ENCODE data around the gene CDIP1.
"Not testable (repeated sequence)": the region's sequence is repeated elsewhere in the genome, so short reads cannot be mapped to it uniquely, and the experiment has no call there.

The CDIP1 gene

DNA sequence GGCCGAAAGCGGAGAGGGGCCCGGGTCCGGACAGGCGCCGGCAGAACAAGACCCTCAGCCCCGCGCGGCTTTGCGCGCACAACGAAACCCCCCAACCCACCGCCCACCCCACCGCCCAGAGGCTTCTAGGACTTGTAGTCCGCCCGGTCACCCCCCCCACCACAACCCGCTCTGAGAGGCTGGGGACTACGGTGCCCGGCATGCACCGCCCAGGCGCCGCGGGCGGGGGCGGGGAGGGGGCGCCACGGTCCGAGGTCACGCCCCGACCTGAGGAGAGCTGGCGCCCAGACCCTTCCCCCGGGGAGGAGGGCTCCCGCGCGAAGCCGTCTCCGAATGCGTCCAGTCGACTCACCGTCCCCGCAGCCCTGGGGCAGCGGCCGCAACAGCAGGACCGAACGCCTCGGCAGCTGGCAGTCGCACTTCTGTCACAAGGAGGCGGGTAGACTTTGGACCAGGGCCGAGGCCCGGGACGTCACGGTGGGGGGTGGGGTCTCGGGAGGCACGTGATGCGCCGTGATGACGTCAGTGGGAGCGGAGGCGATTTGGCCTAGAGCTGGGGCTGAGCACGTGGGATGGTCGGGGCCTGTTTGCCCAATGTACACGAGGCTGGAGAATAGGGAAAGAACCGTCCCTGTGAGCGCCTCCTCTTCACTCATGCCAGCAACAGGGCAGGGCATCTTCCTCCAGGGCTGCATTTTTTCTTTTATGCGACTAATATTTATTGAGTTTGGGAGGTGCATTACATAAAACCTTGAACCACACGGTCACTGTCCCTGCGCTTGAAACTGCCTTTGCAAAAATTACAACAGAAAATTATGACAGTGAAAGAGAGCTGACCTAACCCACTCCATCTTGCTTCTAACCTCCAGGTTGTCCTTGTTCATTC lies at the start of gene CDIP1:
CDIP1 (minus strand) TSS at position 424 of the 886 bp plus-strand sequence. CDS start 24,643 bp downstream, outside the sequence.
- DNase-seq = peak; percentile 47

DNA sequence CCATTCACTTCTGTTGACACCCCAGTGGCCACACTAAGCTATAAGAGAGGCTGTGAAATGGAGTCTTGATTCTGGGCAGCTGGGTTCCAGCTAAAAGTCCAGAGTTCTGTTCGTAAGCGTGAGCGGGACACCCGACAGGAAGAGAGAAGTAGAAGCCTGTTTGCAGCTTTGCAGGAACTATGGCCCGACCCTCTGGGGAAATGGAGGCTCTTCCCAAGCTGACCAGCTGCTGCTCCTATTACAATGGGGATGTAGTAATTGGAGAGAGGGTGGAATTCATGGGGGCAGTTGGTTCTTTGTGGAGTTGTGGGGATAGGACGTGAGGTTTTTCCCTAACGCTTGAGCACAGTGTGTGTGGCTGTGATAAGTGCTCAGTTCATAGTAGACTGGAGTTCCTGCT lies 47.7 kb upstream of the CDIP1 start:
- DNase-seq = no peak

DNA sequence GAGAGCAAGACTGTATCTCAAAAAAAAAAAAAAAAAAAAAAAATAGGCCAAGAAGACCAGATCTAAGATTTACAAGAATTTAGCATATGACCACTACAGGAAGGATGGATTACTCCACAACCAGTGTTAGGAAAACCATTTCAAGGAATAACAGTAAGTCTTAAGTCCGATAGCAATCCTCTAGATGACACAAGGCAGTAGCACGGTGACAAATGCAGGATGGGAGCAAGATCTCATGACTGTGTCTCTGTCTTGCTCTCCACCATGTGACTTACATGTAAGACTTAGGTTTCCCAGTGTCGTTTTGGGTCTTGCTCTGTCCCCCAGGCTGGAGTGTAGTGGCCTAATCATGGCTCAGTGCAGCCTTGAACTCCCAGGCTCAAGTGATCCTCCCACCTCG lies 45.3 kb upstream of the CDIP1 start:
- DNase-seq = no peak

DNA sequence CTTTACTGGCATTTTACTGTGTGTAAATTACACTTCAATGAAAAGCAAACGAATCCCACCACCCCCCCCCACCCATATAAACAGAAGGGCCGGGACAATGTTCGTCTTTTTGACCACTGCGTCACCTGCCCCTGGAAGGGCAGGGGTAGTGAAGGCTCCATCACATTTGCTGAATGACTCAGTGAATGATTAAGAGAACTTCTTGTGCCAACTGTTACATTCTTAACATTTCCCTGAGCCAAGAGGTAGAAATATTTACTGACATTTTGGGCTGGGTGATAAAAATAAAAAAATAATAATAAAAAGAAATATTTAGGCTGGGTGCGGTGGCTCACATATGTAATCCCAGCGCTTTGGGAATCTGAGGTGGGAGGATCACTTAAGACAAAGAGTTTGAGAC lies 41.7 kb upstream of the CDIP1 start:
- DNase-seq = peak; percentile 17

DNA sequence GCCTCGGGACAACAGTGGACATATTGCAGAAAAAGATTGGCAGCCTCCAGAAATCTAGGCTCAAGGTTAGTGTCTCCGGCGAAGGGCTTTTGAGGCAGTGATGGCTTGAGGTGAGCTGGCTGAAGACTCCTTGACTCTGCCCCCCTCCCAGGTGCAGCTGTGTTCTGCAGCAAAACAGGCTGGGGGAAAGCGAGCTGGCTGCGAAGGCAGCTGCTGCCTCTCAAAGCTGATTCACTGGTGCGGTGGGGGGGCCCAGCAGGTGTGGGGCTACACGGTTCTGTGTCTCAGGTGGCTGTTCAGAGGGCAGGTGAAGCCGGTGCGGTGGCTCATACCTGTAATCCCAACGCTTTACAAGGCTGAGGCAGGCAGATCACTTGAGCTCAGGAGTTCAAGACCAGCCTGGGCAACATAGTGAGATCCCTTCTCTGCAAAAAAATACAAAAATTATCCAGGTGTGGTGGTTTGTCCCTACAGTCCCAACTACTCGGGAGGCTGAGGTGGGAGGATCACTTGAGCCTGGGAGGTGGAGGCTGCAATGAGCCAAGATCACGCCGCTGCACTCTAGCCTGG lies 40.5 kb upstream of the CDIP1 start:
- no peak for DNase-seq

DNA sequence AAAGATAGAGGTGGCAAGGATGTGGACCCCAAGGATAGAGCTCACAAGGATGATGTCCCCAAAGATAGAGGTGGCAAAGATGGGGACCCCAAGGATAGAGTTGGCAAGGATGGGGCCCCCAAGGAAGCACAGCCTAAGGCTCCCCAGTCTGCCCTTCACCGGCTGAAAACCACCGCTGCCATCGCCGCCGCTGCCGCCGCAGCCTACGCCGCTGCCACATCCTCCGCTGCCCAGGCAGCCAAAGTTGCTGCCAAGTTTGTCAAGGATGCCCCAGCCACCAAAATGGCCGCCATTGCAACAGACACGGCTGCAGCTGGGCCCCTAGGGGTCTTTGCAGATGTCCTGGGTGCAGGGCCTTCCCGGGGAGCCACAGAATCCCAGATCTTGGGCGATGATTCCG lies 37.4 kb upstream of the CDIP1 start:
- DNase-seq = no peak

DNA sequence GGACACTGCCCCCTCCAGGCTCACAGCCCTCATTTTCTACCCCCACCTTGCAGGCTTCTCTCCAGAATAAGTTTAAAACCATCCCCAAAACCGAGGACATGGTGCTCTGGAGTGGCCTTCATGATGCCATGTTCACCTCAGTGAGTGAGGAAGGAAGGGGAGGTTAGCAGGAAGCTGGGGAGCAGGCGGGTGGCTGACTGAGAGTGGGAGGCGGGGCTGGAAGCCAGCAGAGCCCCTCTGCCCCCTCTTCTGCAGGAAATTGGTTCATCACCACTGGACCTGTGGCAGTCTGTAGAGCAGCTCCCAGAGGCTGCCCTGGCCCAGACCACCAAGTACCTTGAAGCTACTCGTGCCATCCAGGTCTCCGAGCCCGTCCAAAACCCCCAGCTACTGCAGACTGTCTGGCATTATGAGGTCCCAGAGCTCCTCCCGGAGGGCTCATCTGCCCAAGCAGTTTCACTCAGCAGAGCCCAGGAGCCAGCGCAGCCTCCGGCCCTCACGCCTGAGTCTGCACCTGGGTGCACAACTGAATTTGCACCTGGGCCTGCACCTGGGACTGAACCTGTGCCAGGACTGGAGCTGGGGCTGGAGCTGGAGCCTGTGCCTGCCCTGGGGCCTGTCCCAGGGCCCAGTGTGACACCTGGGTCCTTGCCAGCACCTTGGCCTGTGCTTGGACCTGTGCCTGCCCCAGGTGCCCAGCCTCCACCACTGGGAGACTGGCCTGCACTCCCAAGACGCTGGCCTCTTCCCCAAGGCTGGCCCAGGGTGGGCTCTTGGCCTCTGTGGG lies 36.5 kb upstream of the CDIP1 start:
- DNase-seq = no peak

DNA sequence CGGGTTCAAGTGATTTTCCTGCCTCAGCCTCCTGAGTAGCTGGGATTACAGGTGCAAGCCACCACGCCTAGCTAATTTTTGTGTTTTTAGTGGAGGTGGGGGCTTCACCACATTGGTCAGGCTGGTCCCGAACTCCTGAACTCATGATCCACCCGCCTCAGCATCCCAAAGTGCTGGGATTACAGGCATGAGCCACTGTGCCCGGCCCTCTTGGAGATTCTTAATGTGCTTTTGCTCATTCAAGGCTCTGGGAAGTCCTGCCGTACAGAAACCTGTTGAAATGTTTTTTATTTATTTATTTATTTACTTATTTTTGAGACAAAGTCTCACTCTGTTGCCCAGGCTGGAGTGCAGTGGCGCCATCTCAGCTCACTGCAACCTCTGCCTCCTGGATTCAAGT lies 35.4 kb upstream of the CDIP1 start:
- DNase-seq = not testable (repeated sequence)

DNA sequence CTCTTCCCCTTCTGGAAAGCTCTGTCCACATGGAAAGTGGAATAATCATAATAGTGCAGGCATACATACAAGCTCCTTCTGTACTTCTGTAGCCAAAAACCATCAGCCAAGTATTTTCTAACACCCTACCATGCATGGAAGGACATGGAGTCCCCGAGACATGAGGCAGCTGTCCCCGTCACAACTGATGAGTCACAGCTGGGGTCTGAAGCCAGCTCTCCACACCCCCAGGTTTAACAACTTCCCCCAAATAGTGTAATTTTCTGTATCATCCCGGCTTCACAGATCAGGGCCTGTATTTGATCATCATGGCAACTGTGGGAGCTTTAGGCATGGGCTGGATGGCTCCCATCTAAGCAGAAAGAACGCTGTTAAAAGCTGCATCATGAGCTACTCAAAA lies 34.1 kb upstream of the CDIP1 start:
- no peak for DNase-seq

DNA sequence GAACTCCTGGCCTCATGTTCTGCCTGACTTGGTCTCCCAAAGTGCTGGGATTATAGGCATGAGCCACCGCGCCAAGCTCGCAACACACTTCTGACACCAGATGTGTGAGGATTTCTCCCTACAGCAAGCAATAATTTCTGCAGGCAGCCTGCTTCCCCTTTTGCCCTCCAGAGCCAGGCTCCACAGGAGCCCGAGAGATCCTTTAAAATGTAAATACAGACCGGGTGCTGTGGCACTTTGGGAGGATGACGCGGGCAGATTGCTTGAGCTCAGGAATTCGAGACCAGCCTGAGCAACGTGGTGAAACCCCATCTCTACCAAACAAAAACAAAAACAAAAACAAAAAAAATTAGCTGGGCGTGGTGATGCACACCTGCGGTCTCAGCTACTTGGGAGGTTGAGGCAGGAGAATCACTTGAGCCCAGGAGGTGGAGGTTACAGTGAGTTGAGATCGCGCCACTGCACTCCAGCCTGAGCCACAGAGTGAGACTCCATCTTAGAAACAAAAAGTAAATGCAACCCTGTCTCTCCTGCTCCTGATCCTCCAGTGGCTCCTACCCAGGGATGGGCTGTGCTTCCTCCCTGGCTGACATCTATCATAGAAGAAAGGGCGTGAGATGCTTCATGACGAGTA lies 32.2 kb upstream of the CDIP1 start:
- DNase-seq = no peak

DNA sequence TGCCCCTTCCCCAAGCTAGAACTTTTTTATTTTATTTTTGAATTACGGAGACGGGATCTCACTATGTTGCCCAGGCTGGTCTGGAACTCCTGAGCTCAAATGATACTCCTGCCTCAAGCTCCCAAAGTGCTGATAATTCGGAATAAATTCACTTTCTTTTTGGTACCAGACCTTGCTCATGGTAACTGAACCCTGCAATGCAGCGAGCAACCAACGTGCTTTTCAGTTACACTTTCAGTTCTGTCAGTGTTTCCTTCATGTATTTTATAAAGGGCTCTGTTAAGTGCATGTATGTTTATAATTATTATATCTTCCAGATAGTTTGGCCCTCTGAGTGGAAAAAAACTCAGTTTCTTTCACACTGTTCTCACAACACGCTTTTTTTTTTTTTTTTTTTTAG lies 31.5 kb upstream of the CDIP1 start:
- no peak for DNase-seq

DNA sequence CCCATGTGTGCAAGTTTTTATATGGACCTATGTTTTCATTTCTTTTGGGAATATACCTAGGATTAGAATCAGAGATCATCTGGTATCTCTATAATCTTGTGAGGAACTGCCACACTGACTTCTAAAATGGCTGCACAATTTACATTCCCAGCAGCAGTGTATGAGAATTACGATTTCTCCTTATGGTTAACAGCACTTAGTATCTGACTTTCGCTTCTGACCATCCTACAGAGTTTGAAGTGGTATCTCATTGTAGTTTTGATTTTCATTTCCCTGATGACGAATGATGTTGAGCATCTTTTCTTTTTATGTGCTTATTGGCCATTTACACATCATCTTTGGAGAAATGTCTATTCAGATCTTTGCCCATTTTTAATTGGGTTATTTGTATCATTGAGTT lies 27.6 kb upstream of the CDIP1 start:
- DNase-seq = no peak

DNA sequence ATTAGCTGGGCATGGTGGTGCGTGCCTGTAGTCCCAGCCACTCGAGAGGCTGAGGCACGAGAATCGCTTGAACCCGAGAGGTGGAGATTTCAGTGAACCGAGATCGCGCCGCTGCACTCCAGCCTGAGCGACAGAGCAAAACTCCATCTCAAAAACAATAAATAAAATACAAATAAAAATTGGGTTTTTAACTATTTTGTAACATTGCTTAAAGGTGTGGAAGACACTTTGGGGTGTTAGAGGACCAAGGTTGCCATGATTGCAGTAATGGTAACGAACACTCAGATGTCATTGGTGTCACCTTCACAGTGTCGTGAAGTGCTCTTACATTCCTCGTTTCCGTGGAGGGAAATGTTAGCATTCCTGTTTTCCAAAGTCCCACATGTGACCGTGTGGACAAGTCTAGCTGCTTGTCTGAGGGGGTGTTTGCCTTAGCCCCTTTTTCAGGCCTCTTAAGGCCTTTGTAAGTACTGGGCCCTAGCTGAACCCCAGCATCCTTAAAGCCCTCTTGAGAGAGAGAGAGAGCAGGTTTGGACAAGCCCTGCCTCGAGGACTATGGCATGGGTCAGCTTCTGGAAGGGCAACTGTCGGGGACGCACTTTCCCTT lies 26.2 kb upstream of the CDIP1 start:
- DNase-seq = no peak

DNA sequence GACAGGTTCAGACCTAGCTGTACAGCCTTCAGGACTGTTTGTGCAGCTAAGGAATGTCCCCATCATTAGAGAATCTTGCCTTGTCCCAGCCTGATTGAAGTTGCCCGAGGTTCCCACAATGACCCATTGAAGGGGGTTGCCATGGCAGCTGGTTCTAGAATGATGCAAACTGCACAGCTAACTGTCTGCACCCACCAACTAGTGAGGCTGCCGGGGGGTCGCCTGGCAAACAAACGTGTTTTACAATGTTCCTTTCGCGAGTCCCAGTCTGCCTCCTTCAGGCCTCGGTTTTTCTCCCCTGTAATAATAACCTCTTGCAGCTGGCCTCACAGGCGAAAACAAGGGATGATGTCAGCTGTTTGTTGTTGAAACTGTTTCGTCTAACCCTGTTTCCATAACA lies 23.0 kb upstream of the CDIP1 start:
- no peak for DNase-seq

DNA sequence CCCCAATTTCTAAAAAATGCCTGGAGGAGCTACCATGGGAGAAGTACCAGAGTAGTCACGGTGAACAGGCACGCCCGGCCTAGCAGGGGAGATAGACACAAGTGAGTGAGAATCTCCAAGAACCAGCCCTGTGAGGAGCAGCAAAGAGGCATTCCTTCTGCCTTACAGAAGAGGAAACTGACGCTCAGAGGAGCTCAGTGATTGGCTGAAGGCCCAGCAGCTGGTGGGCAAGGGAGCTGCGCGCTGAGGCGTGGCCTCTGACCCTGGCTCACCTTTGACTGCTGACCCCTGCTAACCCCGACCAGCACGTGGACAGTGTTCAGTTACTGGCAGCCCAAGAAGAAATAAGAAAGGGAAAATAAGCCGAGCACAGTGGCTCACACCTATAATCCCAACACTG lies 19.4 kb upstream of the CDIP1 start:
- DNase-seq = no peak

DNA sequence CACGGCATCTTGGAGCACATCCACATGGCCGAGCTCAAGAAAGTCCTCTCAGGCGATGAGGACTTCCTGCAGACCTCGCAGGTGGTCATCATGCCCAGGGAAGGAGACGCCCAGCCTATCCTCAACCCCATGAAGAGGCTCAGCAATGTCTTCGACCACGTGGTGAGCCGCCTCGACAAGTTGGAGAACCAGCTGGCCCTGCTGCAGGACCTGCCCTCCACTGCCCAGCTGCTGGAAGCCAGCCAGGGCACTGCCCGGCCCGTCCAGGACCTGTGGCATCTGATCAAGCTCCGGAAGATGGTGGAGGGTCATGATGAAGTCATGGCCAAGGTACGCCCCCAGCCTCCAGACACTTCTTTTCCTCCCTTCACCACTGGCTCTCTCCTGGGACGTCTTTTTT lies 18.0 kb upstream of the CDIP1 start:
- no peak for DNase-seq

DNA sequence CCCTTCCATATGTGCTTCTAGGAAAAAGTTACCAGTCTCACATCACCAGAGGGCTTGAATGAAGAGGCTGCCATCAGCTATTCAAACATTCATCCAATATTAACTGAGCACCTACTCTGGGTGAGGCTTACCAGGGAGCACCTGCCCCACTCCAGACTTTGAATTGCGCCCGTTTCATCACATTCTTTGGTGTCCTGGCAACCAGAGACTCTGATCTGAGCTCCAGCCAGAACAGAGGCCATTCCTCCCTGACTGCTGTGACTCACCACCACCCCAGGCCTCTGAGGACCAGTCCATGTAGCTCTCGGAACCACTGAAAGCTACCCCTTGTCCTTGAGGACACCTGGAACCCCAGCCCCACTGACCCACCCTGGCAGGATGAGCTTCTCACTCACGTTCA lies 17.5 kb upstream of the CDIP1 start, which contains the start of gene C16orf96:
C16orf96 (plus strand) TSS at position 229 of the 400 bp plus-strand sequence; CDS start at position 379, 150 bp downstream.
- no peak for DNase-seq

DNA sequence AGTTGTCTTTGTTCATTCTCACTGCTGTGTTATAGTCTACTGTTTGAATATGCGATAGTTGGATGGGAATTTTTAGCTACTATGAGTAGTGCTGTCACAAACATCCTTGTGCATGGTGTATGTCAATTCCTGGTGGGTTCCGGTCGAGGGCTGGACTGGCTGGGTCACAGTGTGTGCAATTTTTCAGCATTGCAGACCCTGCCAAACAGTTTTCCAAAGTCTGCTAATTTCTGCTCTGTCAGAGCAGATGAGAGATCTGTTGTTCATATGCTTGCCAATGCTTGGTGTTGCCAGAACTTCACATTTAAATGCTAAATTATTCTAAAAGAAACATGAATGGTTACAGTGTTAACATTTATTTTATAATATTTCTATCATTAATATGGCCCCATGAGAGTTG lies 14.0 kb upstream of the CDIP1 start:
- no peak for DNase-seq

DNA sequence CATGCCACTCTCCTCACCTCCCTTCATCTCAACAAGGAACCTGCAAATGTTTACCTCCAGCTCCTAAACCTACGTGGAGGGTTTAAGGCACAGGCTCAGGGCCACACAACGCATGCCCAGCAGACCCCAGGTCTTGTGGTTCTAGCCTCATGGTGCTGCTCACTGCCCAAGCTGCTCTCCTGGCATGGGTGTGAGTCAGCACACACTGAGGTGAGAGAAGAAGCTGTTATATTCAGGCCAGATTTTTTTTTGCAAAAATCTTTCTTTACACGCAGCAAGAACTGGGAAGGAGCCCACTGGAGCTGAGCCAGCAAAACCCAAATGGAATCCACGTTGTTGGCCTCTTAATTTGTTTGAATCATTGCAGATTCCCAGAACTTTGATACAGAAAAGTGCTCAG lies 12.0 kb upstream of the CDIP1 start:
- DNase-seq = no peak

DNA sequence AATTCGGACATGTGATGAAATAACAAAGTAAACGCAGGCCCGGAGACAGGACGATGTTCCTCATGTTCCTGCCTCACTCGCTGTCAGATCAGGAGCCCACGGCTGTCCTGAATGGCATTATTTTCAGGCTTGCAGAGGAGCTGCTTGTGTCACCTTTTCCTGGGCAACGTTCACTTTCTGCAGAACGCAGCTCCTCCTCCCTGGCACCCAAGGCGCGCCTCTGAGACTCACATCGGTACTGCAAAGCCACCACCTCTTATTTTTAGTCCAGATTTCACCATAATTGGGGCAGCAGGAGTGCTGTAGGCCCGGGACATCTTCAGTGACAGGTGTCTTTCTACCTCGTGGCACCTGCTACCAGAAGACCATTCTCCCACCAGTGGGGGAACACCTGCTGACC lies 9.6 kb upstream of the CDIP1 start:
- no peak for DNase-seq

DNA sequence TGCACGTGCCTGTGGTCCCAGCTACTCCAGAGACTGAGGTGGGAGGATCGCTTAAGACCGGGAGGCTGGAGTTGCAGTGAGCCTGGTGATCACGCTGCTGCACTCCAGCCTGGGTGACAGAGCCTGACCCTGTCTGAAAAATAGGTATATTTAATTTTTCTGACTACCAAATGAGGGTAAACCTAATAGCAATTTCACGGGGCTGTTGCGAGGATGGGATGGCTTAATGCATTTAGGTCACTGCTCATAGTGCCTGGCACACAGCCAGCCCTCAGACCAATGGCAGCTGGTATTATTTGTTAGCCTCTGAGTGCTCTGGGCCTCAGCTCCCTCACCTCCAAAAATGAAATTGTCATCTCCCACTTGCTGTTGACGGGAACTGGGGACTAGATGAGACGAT lies 5.9 kb upstream of the CDIP1 start:
- no peak for DNase-seq

DNA sequence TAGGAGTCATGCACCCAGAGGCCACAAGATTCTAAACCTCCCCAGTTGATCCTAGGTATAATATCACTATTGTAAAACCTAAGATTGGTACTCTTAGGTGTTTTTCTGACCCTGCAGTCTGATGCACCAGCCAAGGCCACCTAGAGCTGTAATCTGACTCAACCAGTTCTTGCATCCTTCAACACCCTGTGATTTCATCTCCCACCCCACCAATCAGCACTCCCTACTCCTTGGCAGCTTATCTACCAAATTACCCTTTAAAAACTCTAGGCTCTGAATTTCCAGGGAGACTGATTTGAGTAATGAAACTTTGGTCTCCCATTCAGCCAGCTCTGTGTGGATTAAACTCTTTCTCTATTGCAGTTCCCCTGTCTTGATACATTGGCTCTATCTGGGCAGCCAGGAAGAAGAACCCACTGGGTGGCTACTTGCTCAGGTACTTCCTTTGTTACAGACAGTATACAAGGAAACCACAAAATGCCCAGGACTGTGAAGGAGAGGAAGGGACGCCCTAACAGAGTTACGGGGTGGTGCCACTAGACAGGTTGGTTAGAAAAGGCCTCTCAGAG lies 1.2 kb upstream of the CDIP1 start:
- no peak for DNase-seq

Data from HCEC 1CT (cell line).